HepG2 (cell line): ENCODE results near the gene WDR87. TPM values are rescaled to one million over a fixed set of nuclear protein-coding genes. Genes with fewer than 3 reads are reported as not detected.

ENCODE experiments used
- CAMTA2 ChIP-seq: sonication (generic); formaldehyde crosslinking; IDR thresholded peaks from 2 replicates; pipeline ENCODE4 v1.4.0; 2020; ENCODE audit warnings: mild to moderate bottlenecking, missing genetic modification reagents, borderline replicate concordance
- DPF2 ChIP-seq: sonication (generic); formaldehyde crosslinking; IDR thresholded peaks from 2 replicates; pipeline ENCODE4 v1.4.0; 2020; ENCODE audit warnings: mild to moderate bottlenecking, low read depth, missing genetic modification reagents, borderline replicate concordance
- HMG20A ChIP-seq: IDR thresholded peaks from 2 replicates; pipeline ENCODE4 v1.6.1; 2016; ENCODE audit warnings: borderline replicate concordance
- HOXD1 ChIP-seq: sonication (generic); formaldehyde crosslinking; IDR thresholded peaks from 2 replicates; pipeline ENCODE4 v1.5.0; 2020; ENCODE audit warnings: missing genetic modification reagents
- IKZF1 ChIP-seq: fragments of 450-650 bp; IDR thresholded peaks from 2 replicates; pipeline ENCODE4 v1.7.1; 2016
- MIER3 ChIP-seq: IDR thresholded peaks from 2 replicates; pipeline ENCODE4 v1.6.1; 2016; ENCODE audit warnings: missing compliant biosample characterization, borderline replicate concordance
- MYNN ChIP-seq: sonication (generic); formaldehyde crosslinking; IDR thresholded peaks from 2 replicates; pipeline ENCODE4 v1.4.0; 2020; ENCODE audit warnings: mild to moderate bottlenecking, low read depth, missing genetic modification reagents
- MZF1 ChIP-seq: sonication (generic); formaldehyde crosslinking; IDR thresholded peaks from 2 replicates; pipeline ENCODE4 v1.8.1; 2023; ENCODE audit warnings: mild to moderate bottlenecking, missing genetic modification reagents, borderline replicate concordance
- RELA ChIP-seq: sonication (generic); formaldehyde crosslinking; IDR thresholded peaks from 2 replicates; pipeline ENCODE4 v1.4.0; 2020; ENCODE audit warnings: missing genetic modification reagents
- SP4 ChIP-seq: sonication (generic); formaldehyde crosslinking; IDR thresholded peaks from 2 replicates; pipeline ENCODE4 v1.8.1; 2023; ENCODE audit warnings: mild to moderate bottlenecking, missing genetic modification reagents
- ZBTB20 ChIP-seq: sonication (generic); formaldehyde crosslinking; IDR thresholded peaks from 2 replicates; pipeline ENCODE4 v1.8.1; 2023; ENCODE audit warnings: missing genetic modification reagents, low read depth, mild to moderate bottlenecking, borderline replicate concordance
- ZBTB42 ChIP-seq: sonication (generic); formaldehyde crosslinking; IDR thresholded peaks from 2 replicates; pipeline ENCODE4 v1.5.0; 2020; ENCODE audit warnings: mild to moderate bottlenecking, missing genetic modification reagents
- ZNF281 ChIP-seq: sonication (generic); formaldehyde crosslinking; IDR thresholded peaks from 2 replicates; pipeline ENCODE4 v1.4.0; 2020; ENCODE audit warnings: missing genetic modification reagents, borderline replicate concordance
- ZNF282 ChIP-seq: fragments of 450-650 bp; IDR thresholded peaks from 2 replicates; pipeline ENCODE4 v1.6.1; 2018; ENCODE audit not compliant: partially characterized antibody
- ZNF3 ChIP-seq: IDR thresholded peaks from 2 replicates; pipeline ENCODE4 v1.7.0; 2017; ENCODE audit warnings: inconsistent platforms
- ZNF329 ChIP-seq: sonication (generic); formaldehyde crosslinking; IDR thresholded peaks from 2 replicates; pipeline ENCODE4 v1.9.0; 2021; ENCODE audit warnings: low read depth, mild to moderate bottlenecking, missing genetic modification reagents
- ZNF382 ChIP-seq: sonication (generic); formaldehyde crosslinking; IDR thresholded peaks from 2 replicates; pipeline ENCODE4 v1.5.0; 2020; ENCODE audit warnings: missing genetic modification reagents, mild to moderate bottlenecking, borderline replicate concordance
- ZNF484 ChIP-seq: sonication (generic); formaldehyde crosslinking; IDR thresholded peaks from 2 replicates; pipeline ENCODE4 v1.5.1; 2020; ENCODE audit warnings: mild to moderate bottlenecking, low read depth, missing genetic modification reagents, borderline replicate concordance
- ZNF543 ChIP-seq: sonication (generic); formaldehyde crosslinking; IDR thresholded peaks from 2 replicates; pipeline ENCODE4 v1.4.0; 2020; ENCODE audit warnings: mild to moderate bottlenecking, missing genetic modification reagents
- ZNF563 ChIP-seq: sonication (generic); formaldehyde crosslinking; IDR thresholded peaks from 2 replicates; pipeline ENCODE4 v1.8.0; 2022; ENCODE audit warnings: mild to moderate bottlenecking, moderate library complexity, missing genetic modification reagents
- ZNF614 ChIP-seq: IDR thresholded peaks from 2 replicates; pipeline ENCODE4 v1.6.1; 2018; ENCODE audit warnings: missing biosample characterization, missing genetic modification reagents, inconsistent platforms, borderline replicate concordance
- ZNF773 ChIP-seq: sonication (generic); formaldehyde crosslinking; IDR thresholded peaks from 2 replicates; pipeline ENCODE4 v1.4.0; 2020; ENCODE audit warnings: missing genetic modification reagents, borderline replicate concordance
- ZXDC ChIP-seq: sonication (generic); formaldehyde crosslinking; IDR thresholded peaks from 2 replicates; pipeline ENCODE4 v1.5.0; 2020; ENCODE audit warnings: mild to moderate bottlenecking, missing genetic modification reagents
- polyA plus RNA-seq, 8 experiments: library from polyadenylated mRNA; depleted of rRNA in 3 of 8; stranded (reverse) in 7 of 8; unstranded in 1 of 8; fragments of >200 nt; fragmentation: Illumina TruSeq in 4 of 8; extraction: Trizol in 4 of 8; gene quantifications; 2 replicates each; pipeline versions ENCODE4 v1.2.1 to v1.2.3, GENCODE V29; 2011 to 2016; ENCODE audit warnings: low read depth in 4 of 8, missing spikeins in 1 of 8, mixed read lengths in 1 of 8; ENCODE audit not compliant: insufficient read depth in 1 of 8
- total RNA-seq, 5 experiments: library from RNA; depleted of rRNA; stranded (reverse); fragments of >200 nt; fragmentation: Illumina TruSeq; extraction: Trizol; gene quantifications; 2 replicates each; pipeline ENCODE4 v1.2.3, GENCODE V29; 2016; ENCODE audit warnings: low read depth in 1 of 5
- TF ChIP-seq, protein P1 (sequence below): sonication (generic); formaldehyde crosslinking; IDR thresholded peaks from 2 replicates; pipeline ENCODE4 v1.5.0; 2020; ENCODE audit warnings: mild to moderate bottlenecking, missing genetic modification reagents

Gene WDR87
- total and polyA plus RNA-seq, 2 of the 13 experiments (the other 11 are each of a cell fraction or from before 2014, with no cell fraction given) = not detected

DNA sequence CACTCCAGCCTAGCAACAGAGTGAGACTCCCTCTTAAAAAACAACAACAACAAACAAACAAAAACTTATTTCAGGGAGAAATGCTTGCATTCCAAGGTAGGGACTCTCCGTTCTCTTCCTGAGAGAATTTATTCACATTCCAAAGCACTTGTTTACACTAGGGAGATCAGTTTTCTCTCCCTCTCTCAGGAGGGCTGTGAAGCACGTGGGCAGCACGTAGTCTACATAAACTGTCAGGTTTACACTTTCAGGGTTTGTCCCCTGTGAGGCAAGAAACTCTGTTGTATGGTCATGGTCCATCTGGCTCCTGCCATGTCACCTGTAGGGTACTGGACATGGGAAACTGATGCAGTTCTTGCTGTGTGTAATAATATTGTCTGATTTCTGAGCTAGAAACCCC lies 31.6 kb downstream of the WDR87 start (continued):
- TF ChIP-seq ZNF282 = no peak
- peak; percentile 41; the same call in 1 of the 2 replicates for TF ChIP-seq HMG20A (CRISPR knock-in tag)
- TF ChIP-seq ZNF484 (CRISPR knock-in tag) = no peak
- no peak for TF ChIP-seq ZNF329 (CRISPR knock-in tag)
- TF ChIP-seq RELA (CRISPR knock-in tag) = no peak
- no peak for TF ChIP-seq CAMTA2
- TF ChIP-seq ZBTB42 (CRISPR knock-in tag) = no peak
- no peak for TF ChIP-seq MYNN (CRISPR knock-in tag)
- TF ChIP-seq ZNF563 (CRISPR knock-in tag) = no peak
- TF ChIP-seq ZBTB20 (CRISPR knock-in tag) = no peak; the same call in 1 of the 2 replicates
- no peak for TF ChIP-seq ZNF3 (CRISPR knock-in tag)
- no peak for TF ChIP-seq MIER3 (CRISPR knock-in tag)
- TF ChIP-seq ZNF281 = no peak
- TF ChIP-seq SP4 (CRISPR knock-in tag) = no peak
- no peak for TF ChIP-seq HOXD1
- no peak for TF ChIP-seq DPF2 (CRISPR knock-in tag)
- TF ChIP-seq IKZF1 = no peak
- no peak for TF ChIP-seq MZF1 (CRISPR knock-in tag)
- no peak for TF ChIP-seq ZNF543 (CRISPR knock-in tag)
- TF ChIP-seq ZNF614 (CRISPR knock-in tag) = peak; percentile 27; the same call in 1 of the 2 replicates
- no peak for TF ChIP-seq ZNF773 (CRISPR knock-in tag)
- TF ChIP-seq ZNF382 = no peak
- TF ChIP-seq ZXDC (CRISPR knock-in tag) = no peak
- TF ChIP-seq, protein P1, sequence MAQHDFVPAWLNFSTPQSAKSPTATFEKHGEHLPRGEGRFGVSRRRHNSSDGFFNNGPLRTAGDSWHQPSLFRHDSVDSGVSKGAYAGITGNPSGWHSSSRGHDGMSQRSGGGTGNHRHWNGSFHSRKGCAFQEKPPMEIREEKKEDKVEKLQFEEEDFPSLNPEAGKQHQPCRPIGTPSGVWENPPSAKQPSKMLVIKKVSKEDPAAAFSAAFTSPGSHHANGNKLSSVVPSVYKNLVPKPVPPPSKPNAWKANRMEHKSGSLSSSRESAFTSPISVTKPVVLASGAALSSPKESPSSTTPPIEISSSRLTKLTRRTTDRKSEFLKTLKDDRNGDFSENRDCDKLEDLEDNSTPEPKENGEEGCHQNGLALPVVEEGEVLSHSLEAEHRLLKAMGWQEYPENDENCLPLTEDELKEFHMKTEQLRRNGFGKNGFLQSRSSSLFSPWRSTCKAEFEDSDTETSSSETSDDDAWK (CRISPR knock-in tag) = no peak
